Left colon (tissue), 2 donors: ENCODE measurements around the gene CSTB. TPM values are rescaled to one million over a fixed set of nuclear protein-coding genes. Genes with fewer than 3 reads are reported as not detected.

Source experiments
- ATAC-seq: fragments of 200-7000 bp; cut with Tn5 transposase; one replicate; pipeline ENCODE4 v1.9.1; 2020; ENCODE audit warnings: mild to moderate bottlenecking, moderate library complexity
- DNase-seq, 2 donors: peaks; one replicate each; pipeline ENCODE4 v3.0.0-alpha.2; 2020
- intact Hi-C, 2 donors: fragments of 100-400 bp; cut with DNase I in 1 of 2; cut with micrococcal nuclease in 1 of 2; formaldehyde crosslinking; loops; one replicate each; pipeline versions ENCODE4 v1.11.2 to v1.14.0; 2022; cut with DNase I, micrococcal nuclease
- total RNA-seq, 2 donors: library from RNA; stranded (reverse); fragmentation: NEBNext Ultra II Directional; extraction: Animal tissue kit (Norgen Biotek cat#: 25700); gene quantifications; one replicate each; pipeline ENCODE4 v1.2.1, GENCODE V29; 2021
- donor health status: DM: no; HTN: no; CAD: no.
- donor health status: DM: yes; HTN: yes; CAD: no.

Gene CSTB
- total RNA-seq, 2 donors from 2014 or later, result 69.1 to 74.4 TPM

GRCh38 chr21:43812139-43812821 lies 36.2 kb upstream of the CSTB start:
- ATAC-seq (peak; percentile 56), DNase-seq (peak; percentile 61 to 62)
- intact Hi-C loops, result loop anchor here in 1 of 2 donors (5.0 kb wide), 1 partner anchor 165 kb away; no protein-coding TSS in a partner anchor

- ATAC-seq (peak; percentile 9), DNase-seq (no peak)
- intact Hi-C loops, result loop anchor here in 1 of 2 donors (5.0 kb wide), 1 partner anchor 166 kb away; no protein-coding TSS in a partner anchor
Observed at GRCh38 chr21:43811262-43812105, 35.4 kb upstream of the CSTB start.

GRCh38 chr21:43810505-43811261 lies 34.6 kb upstream of the CSTB start:
- peak; percentile 75 for ATAC-seq
- intact Hi-C loops, result loop anchor here in 1 of 2 donors (5.0 kb wide), 1 partner anchor 167 kb away; no protein-coding TSS in a partner anchor
- peak; percentile 85 to 94 for DNase-seq

GRCh38 chr21:43809853-43810504 lies 33.9 kb upstream of the CSTB start:
- intact Hi-C loops, result loop anchor here in 1 of 2 donors (5.0 kb wide), 1 partner anchor 167 kb away; no protein-coding TSS in a partner anchor
- no peak for DNase-seq
- no peak for ATAC-seq

GRCh38 chr21:43809346-43809799 lies 33.3 kb upstream of the CSTB start:
- ATAC-seq (no peak), DNase-seq (no peak)
- intact Hi-C loops, result no loop called here

- no peak for ATAC-seq
- intact Hi-C loops, result no loop called here
Observed at GRCh38 chr21:43808832-43809251, 32.7 kb upstream of the CSTB start.

GRCh38 chr21:43808367-43808766 lies 32.3 kb upstream of the CSTB start:
- ATAC-seq, result no peak
- intact Hi-C loops, result no loop called here
- no peak for DNase-seq

More at GRCh38 chr21:43808832-43809251, 32.7 kb upstream of the CSTB start:
- DNase-seq, result no peak

GRCh38 chr21:43806017-43806710 lies 30.1 kb upstream of the CSTB start:
- ATAC-seq (no peak), DNase-seq (no peak)
- intact Hi-C loops, result no loop called here

GRCh38 chr21:43805275-43805800 lies 29.2 kb upstream of the CSTB start:
- ATAC-seq, result no peak
- DNase-seq, result no peak
- intact Hi-C loops, result no loop called here

GRCh38 chr21:43803558-43804300 lies 27.6 kb upstream of the CSTB start:
- ATAC-seq, result no peak
- no peak for DNase-seq
- intact Hi-C loops, result no loop called here

GRCh38 chr21:43802713-43803313 lies 26.7 kb upstream of the CSTB start:
- intact Hi-C loops, result no loop called here

GRCh38 chr21:43801006-43801783 lies 25.1 kb upstream of the CSTB start:
- ATAC-seq (no peak), DNase-seq (no peak)
- intact Hi-C loops, result no loop called here

More at GRCh38 chr21:43802713-43803313, 26.7 kb upstream of the CSTB start:
- DNase-seq, result no peak
- ATAC-seq, result no peak

- no peak for DNase-seq
- intact Hi-C loops, result no loop called here
- no peak for ATAC-seq
Observed at GRCh38 chr21:43800566-43800965, 24.5 kb upstream of the CSTB start.

- DNase-seq, result no peak
- intact Hi-C loops, result no loop called here
- no peak for ATAC-seq
Observed at GRCh38 chr21:43800124-43800523, 24.0 kb upstream of the CSTB start.

- ATAC-seq, result no peak
Observed at GRCh38 chr21:43799301-43799840, 23.3 kb upstream of the CSTB start.

More at GRCh38 chr21:43799301-43799840, 23.3 kb upstream of the CSTB start:
- DNase-seq, result no peak
- intact Hi-C loops, result no loop called here
